Fibroblast of the aortic adventitia (primary cell): ENCODE data around the gene GLB1L. TPM values are rescaled to one million over a fixed set of nuclear protein-coding genes. Genes with fewer than 3 reads are reported as not detected.
"Not testable (repeated sequence)": the region's sequence is repeated elsewhere in the genome, so short reads cannot be mapped to it uniquely, and the experiment has no call there.

ENCODE experiments used
- DNase-seq: peaks from one replicate; pipeline ENCODE4 v3.0.0-alpha.2; 2010; ENCODE audit warnings: low read depth
- H3K4me3 ChIP-seq: 2 replicates; pipeline ENCODE4 v1.5.1; 2011; ENCODE audit warnings: low read depth, mild to moderate bottlenecking, control low read depth, low read length, moderate library complexity
- CTCF ChIP-seq: IDR thresholded peaks from 2 replicates; pipeline ENCODE4 v1.5.1; 2011; ENCODE audit warnings: mild to moderate bottlenecking, low read length, control low read depth, inconsistent platforms; ENCODE audit not compliant: insufficient read depth
- total RNA-seq: library from RNA; depleted of rRNA; stranded (reverse); fragments of >200 nt; gene quantifications from 2 replicates; pipeline ENCODE4 v1.2.3, GENCODE V29; 2012; ENCODE audit warnings: low replicate concordance

GLB1L gene
- total RNA-seq, 1 donor: 10.5 TPM

- TF ChIP-seq CTCF: no peak
- no peak for DNase-seq
- H3K4me3 ChIP-seq: no peak overlapping the region
Observed at GRCh38 chr2:219266886-219267285, 21.6 kb upstream of the GLB1L start.

GRCh38 chr2:219266232-219266631, 21.0 kb upstream of the GLB1L start:
- H3K4me3 ChIP-seq: no peak overlapping the region
- no peak for DNase-seq
- no peak for TF ChIP-seq CTCF

- no peak for DNase-seq
- no peak overlapping the region for H3K4me3 ChIP-seq
- TF ChIP-seq CTCF: no peak
Observed at GRCh38 chr2:219261024-219261855, 16.0 kb upstream of the GLB1L start.

GRCh38 chr2:219258942-219259341, 13.7 kb upstream of the GLB1L start:
- H3K4me3 ChIP-seq, DNase-seq: not testable (repeated sequence)

GRCh38 chr2:219254590-219255201, 9.5 kb upstream of the GLB1L start:
- H3K4me3 ChIP-seq: peak overlapping the region; percentile 70
- no peak for TF ChIP-seq CTCF
- peak; percentile 16 for DNase-seq

GRCh38 chr2:219253753-219254589, 8.7 kb upstream of the GLB1L start, which contains the start of gene TUBA4A:
TSS of gene TUBA4A (minus strand) at chr2:219253918. CDS start at chr2:219253858, 60 bp downstream.
- DNase-seq: peak; percentile 43
- peak within 1 kb of the TSS; percentile 70 for H3K4me3 ChIP-seq
- no peak for TF ChIP-seq CTCF
